Right forelimb (tissue), 1 donor: Measurements from ENCODE around the gene PLPPR4.
"Not testable (repeated sequence)": the region's sequence is repeated elsewhere in the genome, so short reads cannot be mapped to it uniquely, and the experiment has no call there.

Source experiments
- DNase-seq: peaks from one replicate; pipeline ENCODE4 v3.0.0-alpha.2; 2018

The PLPPR4 gene, protein sequence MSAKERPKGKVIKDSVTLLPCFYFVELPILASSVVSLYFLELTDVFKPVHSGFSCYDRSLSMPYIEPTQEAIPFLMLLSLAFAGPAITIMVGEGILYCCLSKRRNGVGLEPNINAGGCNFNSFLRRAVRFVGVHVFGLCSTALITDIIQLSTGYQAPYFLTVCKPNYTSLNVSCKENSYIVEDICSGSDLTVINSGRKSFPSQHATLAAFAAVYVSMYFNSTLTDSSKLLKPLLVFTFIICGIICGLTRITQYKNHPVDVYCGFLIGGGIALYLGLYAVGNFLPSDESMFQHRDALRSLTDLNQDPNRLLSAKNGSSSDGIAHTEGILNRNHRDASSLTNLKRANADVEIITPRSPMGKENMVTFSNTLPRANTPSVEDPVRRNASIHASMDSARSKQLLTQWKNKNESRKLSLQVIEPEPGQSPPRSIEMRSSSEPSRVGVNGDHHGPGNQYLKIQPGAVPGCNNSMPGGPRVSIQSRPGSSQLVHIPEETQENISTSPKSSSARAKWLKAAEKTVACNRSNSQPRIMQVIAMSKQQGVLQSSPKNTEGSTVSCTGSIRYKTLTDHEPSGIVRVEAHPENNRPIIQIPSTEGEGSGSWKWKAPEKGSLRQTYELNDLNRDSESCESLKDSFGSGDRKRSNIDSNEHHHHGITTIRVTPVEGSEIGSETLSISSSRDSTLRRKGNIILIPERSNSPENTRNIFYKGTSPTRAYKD

DNA sequence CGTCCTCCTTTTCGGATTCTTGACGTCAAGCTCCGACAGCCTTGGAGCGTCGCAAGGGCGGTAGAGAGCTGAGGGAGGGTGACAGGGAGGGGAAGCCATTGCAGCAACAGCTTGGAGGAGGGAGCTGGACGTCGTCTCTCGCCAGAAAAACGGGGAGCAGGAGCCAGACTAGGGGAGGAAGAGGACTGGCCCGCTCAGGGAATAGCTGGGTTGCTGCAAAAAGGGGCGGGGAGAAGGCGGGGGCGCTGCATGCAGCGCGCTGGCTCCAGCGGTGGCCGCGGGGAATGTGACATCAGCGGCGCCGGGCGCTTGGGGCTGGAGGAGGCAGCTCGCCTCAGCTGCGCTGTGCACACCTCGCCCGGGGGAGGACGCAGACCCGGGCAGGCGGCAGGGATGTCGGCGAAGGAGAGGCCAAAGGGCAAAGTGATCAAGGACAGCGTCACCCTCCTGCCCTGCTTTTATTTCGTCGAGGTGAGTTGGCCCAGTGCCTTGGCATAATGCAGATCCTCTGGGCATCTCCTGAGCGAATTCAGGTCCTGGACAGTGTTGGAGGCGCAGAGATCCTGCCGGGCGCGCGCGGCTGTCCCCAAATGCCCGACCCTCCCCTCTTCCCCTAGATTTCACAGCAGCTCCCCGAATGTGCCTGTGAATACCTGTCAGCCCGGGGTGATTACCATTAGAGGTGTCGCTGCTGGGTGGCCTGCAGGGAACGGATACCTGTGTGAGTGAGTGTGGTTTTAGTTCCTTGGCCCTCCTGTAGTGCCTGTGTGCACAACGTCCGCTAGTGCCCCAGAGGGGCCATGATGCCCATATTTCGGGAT, at the start of gene PLPPR4:
TSS of gene PLPPR4 (plus strand) at position 292 of the 821 bp plus-strand sequence. CDS start at position 394, 102 bp downstream.
- peak; percentile 74 for DNase-seq

DNA sequence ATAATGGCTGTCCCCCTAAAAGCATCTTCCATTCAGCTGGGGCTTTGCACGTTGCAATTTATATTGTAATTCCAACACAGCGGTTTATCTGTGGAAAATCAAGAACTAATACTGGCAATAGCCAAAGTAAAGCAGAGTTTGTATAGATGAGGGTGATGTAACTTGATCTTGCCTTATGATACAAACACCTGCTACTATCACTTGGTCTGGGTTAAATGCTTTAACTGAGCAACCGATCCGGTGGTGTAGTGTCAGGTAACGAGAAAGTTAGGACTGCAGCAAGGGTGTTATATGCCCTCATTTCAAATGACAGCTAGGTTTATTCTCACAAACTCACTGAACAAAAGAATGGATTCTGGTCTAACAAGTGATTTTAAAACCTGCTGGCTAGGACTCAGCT, 47.3 kb upstream of the PLPPR4 start:
- DNase-seq, result no peak

DNA sequence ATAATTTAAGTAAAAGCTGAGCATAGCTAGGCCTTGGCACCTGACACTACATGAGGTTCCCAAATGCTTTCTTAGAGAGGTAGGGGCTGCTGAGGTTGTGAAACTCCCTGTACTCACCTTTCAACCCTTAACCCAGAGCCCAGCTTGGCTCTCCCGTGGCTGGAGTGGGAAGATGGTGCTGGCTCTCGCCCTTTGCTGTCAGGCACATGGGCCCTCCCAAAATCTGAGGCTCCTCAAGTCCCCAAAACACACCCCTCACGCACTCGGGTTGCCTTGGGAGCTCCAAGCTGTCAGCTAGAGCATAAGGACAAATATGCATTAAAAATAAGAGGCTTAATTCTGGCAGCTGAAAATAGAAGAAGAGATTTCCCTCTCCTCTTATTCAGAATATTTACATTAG, 46.7 kb upstream of the PLPPR4 start:
- DNase-seq, result no peak

GRCh38 chr1:99218572-99218971, 45.7 kb upstream of the PLPPR4 start:
- DNase-seq, result no peak

- DNase-seq, result no peak
Measured at GRCh38 chr1:99218999-99219398, 45.3 kb upstream of the PLPPR4 start.

DNA sequence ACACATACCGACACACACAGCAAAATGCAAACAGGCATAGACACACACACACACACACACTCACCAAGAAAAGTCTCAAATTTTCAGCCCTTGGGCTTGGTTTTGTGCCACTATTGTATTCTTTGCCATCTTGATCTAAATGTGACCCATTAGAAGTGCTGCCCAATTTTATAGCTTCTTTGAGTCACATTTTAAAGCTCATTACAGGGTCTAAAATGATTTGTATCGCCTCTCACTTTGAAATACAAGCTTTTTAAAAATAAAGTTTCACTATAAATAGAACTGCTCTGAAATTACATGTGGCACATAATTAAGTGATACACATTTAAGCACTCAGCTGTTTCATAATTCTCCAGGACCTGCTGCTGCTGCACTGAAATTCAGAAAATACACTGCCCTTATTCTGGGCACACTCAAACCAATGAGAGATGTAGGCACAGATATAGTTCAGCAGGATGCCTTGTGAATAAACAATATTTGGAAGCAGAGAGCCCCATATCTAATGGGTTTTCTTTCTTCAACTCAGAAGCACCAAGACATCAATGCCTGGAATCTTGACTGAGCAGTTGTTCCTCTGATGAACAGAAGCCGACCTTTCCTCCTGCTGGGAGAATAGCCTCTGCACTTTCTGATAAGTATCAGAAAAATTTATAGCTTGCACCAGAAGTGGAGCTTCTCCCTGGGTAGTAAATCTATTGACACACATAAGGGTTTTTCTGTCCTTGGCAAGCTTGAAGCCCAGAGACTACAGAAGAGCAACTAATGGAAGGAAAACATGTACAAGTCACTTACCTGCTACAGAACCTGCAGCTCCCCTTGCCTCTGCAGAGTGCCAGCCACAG, 37.0 kb upstream of the PLPPR4 start:
- DNase-seq, result no peak

DNA sequence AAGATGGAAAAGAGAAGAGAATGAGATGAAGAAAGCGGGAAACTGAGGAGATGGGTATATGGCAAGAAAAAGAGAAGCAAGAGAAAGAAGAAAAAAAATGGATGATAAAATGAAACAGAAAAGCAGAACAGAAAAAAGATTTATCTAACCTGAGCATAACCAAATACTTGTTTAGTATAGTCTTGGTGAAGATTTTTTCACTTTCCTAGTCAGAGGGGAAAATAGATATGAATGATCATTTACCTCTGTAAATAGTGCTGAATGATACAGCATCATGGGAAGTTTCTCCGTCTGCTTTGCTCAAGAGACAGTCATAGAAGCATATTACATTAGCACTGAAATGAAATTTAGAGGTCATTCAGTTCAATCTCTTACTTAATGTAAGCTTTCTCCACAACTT, 36.1 kb upstream of the PLPPR4 start:
- no peak for DNase-seq

GRCh38 chr1:99229122-99229521, 35.2 kb upstream of the PLPPR4 start:
- no peak for DNase-seq

GRCh38 chr1:99230695-99231094, 33.6 kb upstream of the PLPPR4 start:
- no peak for DNase-seq

DNA sequence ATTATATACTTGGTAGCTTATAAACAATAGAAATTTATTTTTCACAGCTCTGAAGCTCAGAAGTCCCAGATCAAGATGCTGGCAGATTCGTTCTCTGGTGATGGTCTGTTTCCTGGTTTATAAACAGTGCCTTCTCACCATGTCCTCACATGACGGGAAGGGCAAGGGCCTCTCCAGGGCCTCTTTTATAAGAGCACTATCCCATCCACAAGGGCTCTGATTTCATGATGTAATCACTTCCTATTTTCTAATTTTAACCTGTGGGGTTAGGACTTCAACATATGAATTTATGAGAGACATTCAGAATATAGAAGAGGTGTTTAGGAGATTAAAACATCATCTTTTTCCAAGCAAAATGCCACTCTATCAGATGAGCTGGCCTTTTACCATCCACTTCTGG, 32.1 kb upstream of the PLPPR4 start:
- no peak for DNase-seq

- DNase-seq, result no peak
Measured at GRCh38 chr1:99233446-99233845, 30.8 kb upstream of the PLPPR4 start.

- DNase-seq, result no peak
Measured at GRCh38 chr1:99236756-99237155, 27.5 kb upstream of the PLPPR4 start.

GRCh38 chr1:99239690-99240089, 24.6 kb upstream of the PLPPR4 start:
- DNase-seq, result no peak

DNA sequence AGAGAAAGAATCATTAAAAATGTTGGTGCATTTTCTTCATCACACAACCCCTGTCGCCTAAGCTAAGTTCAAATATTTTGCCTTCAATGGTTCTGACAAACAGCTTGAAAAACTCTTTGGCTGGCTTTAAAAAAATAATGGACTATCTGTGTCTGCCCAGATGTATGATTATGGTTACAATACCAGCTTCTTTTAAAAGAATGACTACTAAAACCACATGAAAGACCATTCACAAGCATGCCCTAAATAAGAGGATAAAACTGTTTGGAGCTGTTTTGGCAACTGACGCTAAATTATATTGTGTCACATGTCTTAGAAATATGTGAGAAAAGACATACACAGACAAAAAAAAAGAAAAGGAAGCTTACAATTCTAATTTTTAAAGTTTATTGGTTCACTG, 23.7 kb upstream of the PLPPR4 start:
- DNase-seq, result no peak

DNA sequence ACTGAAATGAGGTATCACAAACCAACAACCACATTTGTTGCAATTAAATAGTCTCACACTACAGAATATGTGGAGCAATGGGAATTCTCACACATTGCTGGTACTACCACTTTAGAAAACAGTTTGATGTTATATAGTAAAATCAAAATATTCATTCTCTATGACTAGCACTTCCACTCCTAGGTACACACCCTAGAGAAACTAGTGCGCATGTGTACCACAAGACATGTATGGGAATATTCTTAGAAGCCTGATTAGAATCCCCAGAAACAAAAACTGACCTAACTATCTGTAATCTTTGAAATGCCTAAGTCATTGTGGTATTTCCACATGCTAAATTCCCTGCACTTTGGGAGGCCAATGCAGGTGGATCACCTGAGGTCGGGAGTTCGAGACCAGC, 18.1 kb upstream of the PLPPR4 start:
- no peak for DNase-seq

GRCh38 chr1:99247199-99247598, 17.1 kb upstream of the PLPPR4 start:
- no peak for DNase-seq

DNA sequence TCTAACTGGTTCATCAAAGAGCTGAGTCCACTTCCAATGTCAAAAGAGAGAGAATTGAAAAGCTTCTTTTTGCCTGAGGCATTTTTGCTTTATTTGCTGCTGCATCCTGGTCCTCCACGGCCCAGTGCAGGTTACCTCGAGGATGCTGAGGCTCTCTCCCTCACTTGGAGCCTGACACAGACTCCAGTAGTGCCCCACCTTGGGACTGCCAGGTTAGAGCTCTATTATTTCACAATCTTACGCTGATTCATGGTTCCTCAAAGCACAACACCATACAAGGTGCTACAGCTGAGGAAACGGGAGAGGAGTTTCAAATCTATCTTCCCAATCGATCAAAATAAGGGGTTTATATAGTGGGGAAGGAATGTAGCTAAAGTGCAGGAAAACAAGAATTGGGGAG, 13.6 kb upstream of the PLPPR4 start:
- no peak for DNase-seq

- DNase-seq, result no peak
Measured at GRCh38 chr1:99251308-99251707, 13.0 kb upstream of the PLPPR4 start.

DNA sequence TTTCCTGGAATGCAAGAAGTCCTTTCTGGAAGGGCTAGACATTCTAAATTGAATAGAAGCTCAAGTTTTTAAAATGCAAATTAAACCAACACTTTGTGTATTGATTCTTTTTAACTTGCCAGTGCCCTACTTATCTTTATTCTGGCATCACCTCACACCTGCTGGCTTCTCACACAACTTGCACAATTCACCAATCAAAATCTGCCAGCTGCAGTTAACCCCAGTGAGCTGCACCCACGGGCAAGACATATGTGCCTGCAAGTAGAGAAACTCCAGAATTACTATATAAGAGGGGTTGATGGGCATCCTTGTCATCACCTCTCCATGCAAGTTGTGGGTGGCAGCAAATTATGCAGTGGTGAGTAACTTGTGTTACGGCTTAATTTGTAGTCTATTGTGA, 11.7 kb upstream of the PLPPR4 start:
- no peak for DNase-seq

GRCh38 chr1:99260402-99260801, 3.9 kb upstream of the PLPPR4 start:
- DNase-seq, result not testable (repeated sequence)

- DNase-seq, result no peak
Measured at GRCh38 chr1:99265124-99265523, 832 bp downstream of the PLPPR4 start.

DNA sequence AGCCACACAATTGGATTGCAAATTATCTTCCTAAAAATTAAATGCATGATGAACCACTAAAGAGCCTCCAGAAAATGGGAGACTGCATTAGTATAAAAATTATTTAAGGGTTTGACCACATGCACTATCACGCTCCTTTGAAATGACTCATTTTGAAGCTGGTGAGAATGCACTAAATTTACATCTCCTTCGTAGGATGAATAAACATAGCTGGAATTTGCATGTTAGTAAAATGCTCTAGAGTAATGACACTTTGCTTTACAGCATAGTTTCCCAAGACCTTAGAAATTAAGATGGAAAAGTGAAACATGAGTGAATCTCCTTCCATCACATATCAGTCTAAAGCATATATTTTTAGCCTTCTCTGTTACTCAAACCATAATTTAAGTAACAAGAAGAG, 2.4 kb downstream of the PLPPR4 start:
- DNase-seq, result no peak

GRCh38 chr1:99268021-99268420, 3.7 kb downstream of the PLPPR4 start:
- DNase-seq, result no peak
